ENCODE results near the gene MYO18A. TPM values are rescaled to one million over a fixed set of nuclear protein-coding genes. Genes with fewer than 3 reads are reported as not detected.

MYO18A gene
- total and polyA plus RNA-seq, 2 of the 4 experiments (the other 2 are of a cell fraction) = 22.4 to 39.1 TPM

DNA sequence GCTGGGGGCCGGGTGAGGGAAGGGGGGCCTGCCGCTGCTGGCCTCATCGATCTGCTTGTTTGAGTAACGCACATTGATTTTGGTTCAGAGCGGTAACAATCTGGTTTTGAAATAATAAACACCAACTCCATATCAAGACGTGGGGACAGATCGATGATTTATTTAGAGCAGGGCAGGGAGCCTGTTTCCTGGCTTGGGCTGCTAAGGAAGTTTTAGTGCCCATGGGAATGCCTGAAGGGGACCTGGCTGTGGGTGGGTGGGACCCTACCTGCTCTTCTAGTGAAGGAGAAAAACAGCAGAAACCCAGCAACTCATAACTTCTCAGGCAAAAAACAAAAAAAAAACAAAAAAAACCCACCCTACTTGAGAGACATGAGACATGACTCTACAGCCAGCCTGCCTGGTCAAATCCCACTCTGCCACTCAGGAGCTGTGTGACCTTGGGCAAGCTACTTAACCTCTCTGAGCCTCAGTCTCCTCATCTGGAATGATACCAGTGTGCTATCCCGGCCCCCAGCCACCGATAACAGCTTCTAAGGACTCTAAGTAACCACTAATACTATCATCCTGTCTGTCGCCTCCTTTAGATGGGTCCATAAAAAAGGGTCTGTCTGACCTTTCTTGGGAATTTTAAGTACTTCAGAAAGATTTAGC is 71.2 kb downstream of the MYO18A start:
- Histone ChIP-seq H2AK9ac (replicated peaks; ENCODE audit: low read depth, low read length, poor library complexity) (no peak overlapping the region), H2BK5ac (ENCODE audit: low read depth, low read length, poor library complexity, severe bottlenecking) (no peak overlapping the region), H3K56ac (ENCODE audit: extremely low read depth, insufficient read depth, low read length) (no peak overlapping the region), H2BK15ac (ENCODE audit: low read depth, low read length) (no peak overlapping the region), H2AK5ac (ENCODE audit: low read depth, low read length) (no peak overlapping the region), H3K9ac (ENCODE audit: low read depth, low read length) (no peak overlapping the region), H3K4me2 (ENCODE audit: low read depth, low read length) (no peak overlapping the region), H3K9me1 (ENCODE audit: insufficient read depth, low read length) (no peaks in the 10 kb centered on the region), H3K4ac (ENCODE audit: low read depth, low read length) (no peak overlapping the region), H3K36me3 (ENCODE audit: control insufficient read depth, insufficient read depth, low read length) (peaks cover 53% of the 10 kb centered on the region), H2BK20ac (ENCODE audit: low read depth, low read length) (no peak overlapping the region), H3K18ac (ENCODE audit: low read depth, low read length) (no peak overlapping the region), H4K8ac (ENCODE audit: low read depth in 2 of 2, low read length in 2 of 2) (no peak overlapping the region), H4K20me1 (ENCODE audit: insufficient read depth, low read length) (no peaks in the 10 kb centered on the region), H4K91ac (ENCODE audit: insufficient read depth, low read depth, low read length) (no peak overlapping the region), H3K14ac (replicated peaks; ENCODE audit: low read depth, low read length) (no peak overlapping the region), H3K27ac (ENCODE audit: insufficient read depth, low read length) (no peak overlapping the region), H2BK120ac (ENCODE audit: low read depth, low read length) (no peak overlapping the region), H4K5ac (ENCODE audit: low read depth, low read length) (no peak overlapping the region), H3K79me1 (ENCODE audit: low read depth in 1 of 2, low read length in 2 of 2) (no peaks in the 10 kb centered on the region), H3K23ac (ENCODE audit: low read depth, low read length) (no peak overlapping the region), H3K27me3 (ENCODE audit: control insufficient read depth, insufficient read depth, low read length) (no peaks in the 10 kb centered on the region), H3K4me3 (ENCODE audit: insufficient read depth, low read depth, low read length) (no peak overlapping the region), H2AFZ (replicated peaks; ENCODE audit: low read length, poor library complexity) (no peak overlapping the region), H3K4me1 (ENCODE audit: control insufficient read depth, insufficient read depth, low read length) (peaks cover 5% of the 10 kb centered on the region), H3K9me3 (ENCODE audit: control insufficient read depth, insufficient read depth, low read length) (no peaks in the 10 kb centered on the region)
- WGBS, 2 experiments (ENCODE audit: extremely low coverage in 2 of 2, insufficient read length in 1 of 2) = no CpG with 5 or more reads among the region's 10 CpGs
- TF ChIP-seq RCOR1 (IDR thresholded peaks at IDR 0.05; ENCODE audit: insufficient replicate concordance, low read length) (no peak), NFE2L2 (IDR thresholded peaks at IDR 0.05; ENCODE audit: low read depth, low read length) (no peak), FOS (IDR thresholded peaks at IDR 0.05; ENCODE audit: low read depth, low read length) (no peak), BHLHE40 (IDR thresholded peaks at IDR 0.05; ENCODE audit: low read depth, low read length) (no peak), SMC3 (IDR thresholded peaks at IDR 0.05; ENCODE audit: low read depth, low read length) (no peak)
- TF ChIP-seq, protein P1, sequence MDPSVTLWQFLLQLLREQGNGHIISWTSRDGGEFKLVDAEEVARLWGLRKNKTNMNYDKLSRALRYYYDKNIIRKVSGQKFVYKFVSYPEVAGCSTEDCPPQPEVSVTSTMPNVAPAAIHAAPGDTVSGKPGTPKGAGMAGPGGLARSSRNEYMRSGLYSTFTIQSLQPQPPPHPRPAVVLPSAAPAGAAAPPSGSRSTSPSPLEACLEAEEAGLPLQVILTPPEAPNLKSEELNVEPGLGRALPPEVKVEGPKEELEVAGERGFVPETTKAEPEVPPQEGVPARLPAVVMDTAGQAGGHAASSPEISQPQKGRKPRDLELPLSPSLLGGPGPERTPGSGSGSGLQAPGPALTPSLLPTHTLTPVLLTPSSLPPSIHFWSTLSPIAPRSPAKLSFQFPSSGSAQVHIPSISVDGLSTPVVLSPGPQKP (IDR thresholded peaks at IDR 0.05; ENCODE audit: borderline replicate concordance, low read depth, low read length) = no peak
- ATAC-seq (ENCODE audit: low read depth) = no peak
- no TSS peak for BruUV-seq (replicated peaks)
- intact Hi-C loops (cut with micrococcal nuclease) = no loop called here
- dilution Hi-C loops (cut with HindIII; ENCODE audit: low sequenced_read_pairs, unreplicated experiment) = no loop called here
- in situ Hi-C loops (cut with MboI; ENCODE audit: low sequenced_read_pairs) = loop anchor here (5.0 to 10.0 kb wide), 3 partner anchors 64 to 374 kb away; partner anchors contain the start of gene PIPOX
- no peak for DNase-seq
- POLR2A ChIA-PET (ENCODE audit: unreplicated experiment) = no interaction called here
- CTCF ChIA-PET = interaction anchor here (0.6 to 1.4 kb wide), 3 partner anchors 15 to 382 kb away, joined by 3 read pairs; no protein-coding TSS in a partner anchor

Measured in IMR-90 (cell line).